HG03520 (cell line): Measurements from ENCODE around the gene MSH2.

Experiments used
- ATAC-seq: cut with Tn5 transposase; IDR thresholded peaks from one replicate; pipeline ENCODE4 v1.9.1; 2021; ENCODE audit warnings: mild to moderate bottlenecking, moderate library complexity; ENCODE audit not compliant: unreplicated experiment

The MSH2 gene

DNA sequence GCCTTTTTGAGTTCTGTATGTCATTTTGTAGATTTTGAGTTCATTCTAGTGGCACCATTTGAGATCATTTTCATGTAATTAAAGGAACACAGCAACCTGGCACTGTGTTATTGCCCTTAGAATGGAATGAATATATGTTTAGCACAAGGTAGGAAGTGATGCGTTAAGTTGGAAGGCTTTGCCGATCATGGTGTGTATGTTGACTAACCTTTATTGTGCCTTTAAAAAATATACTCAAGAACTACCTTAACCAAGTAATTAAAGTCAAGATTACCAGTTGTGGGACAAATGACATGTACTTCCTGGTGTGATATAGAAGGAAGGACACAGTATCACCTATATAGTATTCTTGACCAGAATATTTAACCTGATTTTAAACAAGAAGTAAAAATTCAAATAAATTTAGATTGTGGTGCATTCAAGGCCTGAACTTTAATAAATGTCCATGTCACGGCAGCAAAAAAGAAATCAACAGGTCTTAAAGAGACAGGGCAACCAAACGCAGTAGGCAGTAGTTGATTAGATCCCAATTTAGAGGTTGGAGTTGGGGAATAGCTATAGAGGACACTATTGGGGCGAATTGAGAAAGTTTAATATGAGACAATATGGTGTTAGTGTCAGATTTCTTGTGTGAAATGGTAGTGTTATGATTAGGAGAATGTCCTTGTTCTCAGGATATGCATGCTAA is 68.6 kb downstream of the MSH2 start:
- no peak for ATAC-seq

DNA sequence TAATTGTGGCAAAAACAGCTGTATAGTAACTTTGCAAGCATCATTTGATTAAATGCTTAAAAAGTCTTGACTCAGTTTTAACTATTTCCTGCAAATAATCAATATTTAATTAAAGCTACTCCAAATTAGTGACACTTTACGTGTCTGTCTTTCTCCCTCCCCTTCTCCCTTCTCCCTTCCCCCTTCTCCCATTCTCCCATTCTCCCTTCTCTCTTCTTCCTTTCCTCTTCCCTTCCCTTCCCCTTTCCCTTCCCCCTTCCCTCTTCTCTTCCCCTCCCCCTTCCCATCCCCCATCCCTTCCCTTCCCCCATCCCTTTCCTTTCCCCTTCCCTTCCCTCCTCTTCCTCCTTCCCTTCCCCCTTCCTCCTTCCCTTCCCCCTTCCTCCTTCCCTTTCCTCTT is 76.9 kb downstream of the MSH2 start:
- ATAC-seq: no peak

DNA sequence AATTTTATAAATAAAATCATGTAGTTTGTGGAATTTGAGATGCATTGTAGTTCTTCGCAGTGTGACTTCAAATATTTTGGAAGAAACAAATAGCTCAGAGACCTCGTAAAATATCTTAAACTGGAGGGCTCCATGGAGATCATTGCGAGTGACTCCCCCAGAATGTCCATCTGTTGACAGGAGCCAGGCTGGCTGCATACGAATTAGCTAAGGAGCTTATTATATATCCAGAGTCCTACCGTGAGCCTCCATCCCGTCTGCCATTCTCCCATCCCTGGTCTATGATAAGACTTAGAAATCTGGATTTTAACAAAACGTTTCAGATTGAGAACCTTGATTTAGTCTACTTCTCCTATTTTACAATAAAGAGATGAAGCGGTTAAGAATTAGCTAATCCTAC is 80.2 kb downstream of the MSH2 start:
- ATAC-seq: no peak

DNA sequence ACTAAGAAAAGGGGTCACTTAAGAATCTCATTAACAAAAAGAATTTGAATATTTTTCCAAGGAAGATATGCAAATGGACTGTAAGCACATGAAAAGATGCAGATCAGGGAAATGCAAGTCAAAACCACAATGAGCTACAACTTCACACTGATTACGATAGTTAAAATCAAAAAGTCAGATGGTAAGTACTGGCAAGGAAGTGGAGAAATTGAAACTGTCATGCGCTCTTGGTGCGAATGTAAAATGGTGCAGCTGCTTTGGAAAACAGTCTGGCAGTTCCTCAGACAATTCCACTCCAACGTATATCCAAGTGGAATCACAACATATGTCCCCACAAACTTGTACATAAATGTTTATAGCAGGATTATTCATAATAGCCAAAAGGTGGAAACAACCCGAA is 81.4 kb downstream of the MSH2 start:
- ATAC-seq: no peak

DNA sequence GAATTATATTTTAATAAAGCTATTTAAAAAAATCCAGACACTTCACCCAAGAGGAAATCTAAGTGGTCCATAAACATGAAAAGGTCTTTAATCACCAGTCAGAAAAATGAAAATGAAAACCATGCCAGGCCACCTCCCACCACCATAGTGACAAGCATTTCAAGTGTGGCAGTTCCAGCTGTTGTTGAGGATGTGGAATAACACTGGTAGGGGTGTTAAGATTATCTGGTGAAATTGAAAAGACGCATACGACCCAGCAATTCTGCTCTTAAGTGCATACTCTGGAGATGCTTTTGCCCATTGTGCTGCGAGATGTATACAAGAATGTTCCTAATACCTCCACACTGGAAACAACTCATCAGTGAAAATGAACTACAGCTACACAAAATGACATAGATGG is 82.2 kb downstream of the MSH2 start:
- ATAC-seq: no peak

DNA sequence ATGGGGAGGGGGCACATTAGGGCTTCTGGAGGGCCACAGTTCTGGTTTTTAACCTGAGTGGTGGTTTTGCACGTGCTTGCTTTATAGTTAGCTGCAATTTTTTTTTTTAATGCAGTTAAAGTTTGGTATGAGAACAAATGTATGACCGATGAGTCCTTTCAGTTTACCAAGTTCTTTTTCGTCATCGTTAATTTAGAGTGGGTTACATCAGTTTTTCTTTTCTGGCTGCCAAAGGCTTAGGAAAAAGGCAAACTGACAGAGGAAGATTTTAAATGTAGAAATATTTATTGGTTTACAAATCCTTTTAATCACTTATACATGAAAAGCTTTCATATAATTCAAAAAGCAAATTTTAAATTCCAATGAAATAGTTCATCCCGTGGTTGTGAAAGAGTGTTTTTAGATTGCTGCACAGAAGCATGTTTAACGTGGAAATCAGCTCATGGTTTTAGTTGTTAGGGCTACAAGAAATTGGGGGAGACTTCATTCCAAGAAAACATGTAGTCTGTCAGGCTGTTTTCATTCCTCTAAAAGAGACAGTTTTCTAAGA is 82.9 kb downstream of the MSH2 start:
- no peak for ATAC-seq

DNA sequence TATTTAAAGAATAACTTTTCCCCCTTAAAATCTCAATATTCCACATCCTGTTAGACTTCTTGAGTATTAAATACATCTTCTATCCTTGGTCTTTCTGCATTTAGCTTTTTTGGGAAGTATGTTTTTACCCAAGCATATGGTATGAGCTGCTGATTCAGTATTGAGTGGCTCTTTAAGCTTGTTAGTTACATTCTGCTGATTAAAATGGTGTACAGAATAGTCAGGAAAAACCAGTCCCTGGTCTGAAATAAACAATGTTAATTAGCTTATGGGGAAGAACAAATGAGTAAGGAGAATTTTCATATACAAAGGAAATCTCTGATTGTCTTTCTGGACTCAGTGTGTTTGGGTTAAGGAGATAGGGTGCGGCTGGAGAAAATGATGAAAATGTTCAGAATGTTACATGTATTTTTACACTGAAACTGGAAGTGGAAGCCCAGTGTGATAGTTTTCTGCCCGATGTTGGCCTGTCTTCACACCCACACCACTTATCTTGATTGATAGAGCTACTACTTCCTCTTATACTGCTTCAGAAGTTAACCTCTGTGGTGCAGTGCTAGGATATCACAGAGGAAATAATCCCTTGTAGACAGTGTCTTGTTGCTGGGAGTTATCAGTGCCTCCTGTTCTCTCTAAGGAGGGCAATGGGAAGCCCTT is 84.0 kb downstream of the MSH2 start:
- peak; percentile 87 for ATAC-seq

DNA sequence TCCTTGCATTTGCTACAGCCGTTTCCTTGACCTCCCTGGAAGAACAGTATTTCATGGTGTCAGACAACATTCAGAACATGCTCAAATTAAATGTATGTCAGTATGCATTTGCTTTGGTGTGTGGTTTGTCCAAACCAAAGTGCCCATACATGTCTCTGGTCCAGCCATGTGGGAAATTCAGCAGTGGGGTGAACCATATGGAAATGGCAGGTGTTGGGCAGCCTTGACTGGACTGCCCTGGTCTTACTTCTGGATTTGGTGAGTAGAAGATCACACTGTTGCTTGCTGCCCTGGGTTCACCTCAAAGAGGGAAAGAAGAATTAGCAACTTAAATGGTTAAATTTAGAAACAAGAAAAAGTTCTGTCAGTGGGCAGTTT is 84.5 kb downstream of the MSH2 start:
- ATAC-seq: no peak

DNA sequence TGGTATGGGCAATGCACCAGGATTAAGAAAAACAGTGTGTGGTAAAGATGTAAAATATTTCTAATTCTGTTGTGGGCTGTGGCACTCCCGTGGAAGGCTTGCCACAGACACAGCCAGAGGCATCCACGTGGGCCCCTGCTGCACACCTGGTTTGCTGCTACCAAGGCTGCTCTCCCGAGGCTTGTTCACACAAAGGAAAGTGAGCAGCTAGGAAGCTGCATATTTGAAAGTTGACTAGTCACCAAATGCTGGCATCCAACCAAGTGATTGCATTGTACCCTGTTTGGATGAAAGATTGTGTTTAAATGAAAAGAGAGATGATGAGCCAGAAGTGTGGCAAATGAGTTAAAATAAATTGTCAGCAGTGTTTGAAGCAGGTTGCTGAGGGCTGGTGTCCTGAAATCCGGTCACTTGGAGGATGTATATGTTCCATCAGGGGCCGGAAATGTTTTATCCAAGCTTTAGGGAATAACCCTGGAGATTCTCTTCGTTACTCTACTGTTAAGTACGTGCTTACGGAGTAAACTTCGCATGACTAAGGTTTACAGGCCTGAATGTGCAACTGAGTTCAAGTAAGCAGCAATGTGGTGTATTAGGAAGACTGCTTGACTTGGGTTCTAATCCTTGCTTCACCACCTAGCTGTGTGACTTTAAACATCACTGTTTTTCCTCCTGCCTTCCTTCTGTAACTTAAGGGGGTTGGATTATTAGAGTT is 86.1 kb downstream of the MSH2 start:
- no peak for ATAC-seq

DNA sequence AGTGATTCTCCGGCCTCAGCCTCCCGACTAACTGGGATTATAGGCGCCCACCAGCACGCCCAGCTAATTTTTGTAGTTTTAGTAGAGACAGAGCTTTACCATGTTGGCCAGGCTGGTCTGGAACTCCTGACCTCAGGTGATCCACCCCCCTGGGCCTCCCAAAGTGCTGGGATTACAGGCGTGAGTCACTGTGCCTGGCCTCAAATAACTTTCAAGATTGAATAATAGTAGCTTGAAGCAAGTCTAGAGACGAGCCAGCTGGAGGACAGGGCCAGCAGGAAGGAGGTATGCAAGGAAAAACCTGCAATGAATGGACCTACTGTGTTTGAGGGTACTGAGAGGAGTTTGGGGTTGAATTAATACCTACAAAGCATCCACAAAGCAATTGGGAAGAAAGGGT is 87.5 kb downstream of the MSH2 start:
- no peak for ATAC-seq

DNA sequence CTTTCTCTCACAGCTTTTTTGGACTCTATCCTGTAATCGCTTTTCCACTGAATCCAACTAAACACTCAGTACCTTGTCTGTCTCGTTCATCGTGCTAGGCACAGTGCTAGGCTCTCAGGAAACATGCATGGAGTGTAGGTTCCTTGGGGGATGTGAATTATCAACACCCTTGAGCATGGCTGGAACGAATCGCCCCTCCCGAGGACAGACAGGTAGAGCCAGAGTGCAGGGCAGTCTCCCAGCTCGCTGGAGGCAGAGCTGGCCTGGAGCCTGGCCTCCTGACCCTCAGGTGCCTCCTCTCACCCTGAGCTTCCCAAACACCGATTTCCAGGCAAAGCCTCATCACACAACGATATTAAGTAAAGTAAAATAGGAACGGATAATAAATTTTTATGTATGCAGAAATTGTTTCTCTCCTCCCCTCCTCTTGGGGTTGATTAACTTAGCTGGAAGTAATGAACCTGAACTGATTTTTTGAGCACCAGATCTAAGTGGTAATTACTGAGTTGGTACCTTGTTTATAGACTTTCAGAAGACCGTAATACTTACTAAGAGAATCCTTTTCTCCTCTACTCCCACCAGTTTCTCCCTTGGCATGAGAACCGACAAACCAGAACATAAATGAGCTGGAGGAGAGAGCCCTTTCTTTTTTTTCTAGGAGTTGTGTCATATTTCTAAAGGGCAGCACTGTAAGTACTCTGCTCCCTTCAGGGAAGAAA is 90.5 kb downstream of the MSH2 start:
- ATAC-seq: no peak

DNA sequence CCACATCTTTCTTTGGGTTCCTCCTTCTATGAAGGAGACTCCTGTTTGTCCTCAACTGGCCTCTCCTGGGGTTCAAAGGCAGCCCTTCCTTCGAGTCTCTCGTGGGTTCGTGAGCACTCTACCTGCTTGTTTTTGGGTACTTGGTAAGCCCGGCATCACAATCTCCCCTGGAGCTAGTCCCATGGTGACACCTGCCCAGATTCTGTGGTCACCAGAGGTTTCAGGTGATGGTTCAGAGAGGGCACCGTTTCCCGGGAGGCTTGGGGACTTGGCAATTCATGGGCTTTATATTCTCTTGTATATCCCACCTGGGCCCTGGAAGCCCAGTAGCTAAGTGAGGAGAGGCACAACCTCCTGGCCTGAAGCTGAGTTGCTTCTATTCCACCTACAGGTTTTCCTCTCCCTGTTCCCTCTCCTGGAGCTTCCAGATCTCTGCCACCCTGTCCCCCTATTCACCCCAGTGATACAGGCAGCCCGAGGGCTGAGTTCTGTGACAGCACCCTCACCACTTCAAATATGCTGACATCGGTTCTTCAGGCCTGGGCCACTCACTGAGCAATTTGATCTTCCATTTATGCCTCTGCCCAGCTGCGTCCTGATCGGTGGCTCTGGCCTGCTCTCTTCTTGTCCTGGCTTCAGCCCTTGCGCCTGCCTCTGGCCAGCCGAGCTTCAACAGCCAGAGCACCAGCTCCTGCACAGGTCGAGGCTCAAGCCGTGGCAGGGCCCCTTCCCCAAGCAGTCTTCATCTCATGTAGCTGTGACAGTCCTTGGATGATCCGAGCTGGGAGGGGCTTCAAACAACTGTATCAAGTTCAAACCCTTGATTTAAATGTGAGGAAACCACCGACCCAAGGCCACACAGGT is 91.5 kb downstream of the MSH2 start:
- ATAC-seq: no peak

DNA sequence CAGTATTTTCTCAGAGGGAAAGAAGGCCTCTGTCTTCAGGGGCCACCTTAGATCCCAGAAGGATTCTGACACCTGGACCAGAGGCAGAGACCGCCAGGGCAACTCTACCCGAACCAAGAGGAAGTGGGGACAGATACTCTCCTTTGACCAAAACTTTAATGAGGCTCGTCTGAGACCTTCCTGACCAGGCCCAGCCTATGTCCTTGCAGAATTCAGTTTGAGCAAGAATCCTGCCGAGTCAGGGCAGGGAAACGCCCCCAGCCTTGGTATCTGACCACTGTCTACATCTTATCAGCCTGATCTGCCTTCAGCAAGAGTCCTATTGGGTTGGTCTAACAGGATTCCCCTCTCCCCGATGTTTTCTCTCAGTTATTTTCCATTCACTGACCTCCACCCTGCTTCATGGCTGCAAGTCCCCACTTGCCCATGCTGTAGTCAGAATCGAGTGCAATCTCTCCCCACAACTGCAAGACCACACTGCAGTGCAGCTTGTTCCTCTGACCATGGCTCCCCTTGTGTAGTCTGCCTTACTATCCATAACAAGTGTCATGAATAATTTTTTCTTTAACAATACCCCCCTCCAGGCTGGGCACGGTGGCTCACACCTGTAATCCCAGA is 95.0 kb downstream of the MSH2 start:
- ATAC-seq: no peak

DNA sequence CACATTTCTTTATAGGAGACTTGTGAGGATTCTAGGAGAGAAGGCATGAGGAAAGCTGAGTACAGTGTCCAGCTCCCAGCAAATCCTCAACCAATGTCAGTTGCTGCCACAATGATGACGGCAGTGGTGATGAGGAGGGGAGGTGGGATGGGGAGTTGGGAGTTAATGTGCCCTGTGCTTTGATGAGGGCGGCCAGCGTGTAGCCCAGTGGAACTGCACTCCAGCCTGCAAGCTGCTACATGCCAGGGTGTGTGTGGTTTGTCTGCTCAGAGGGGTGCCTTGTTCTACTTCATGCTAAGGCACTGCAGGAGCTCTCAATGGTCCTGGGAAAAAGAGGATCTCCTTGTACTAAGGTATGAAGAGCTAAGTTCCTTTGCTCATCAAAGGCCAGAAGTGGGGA is 96.1 kb downstream of the MSH2 start:
- no peak for ATAC-seq

DNA sequence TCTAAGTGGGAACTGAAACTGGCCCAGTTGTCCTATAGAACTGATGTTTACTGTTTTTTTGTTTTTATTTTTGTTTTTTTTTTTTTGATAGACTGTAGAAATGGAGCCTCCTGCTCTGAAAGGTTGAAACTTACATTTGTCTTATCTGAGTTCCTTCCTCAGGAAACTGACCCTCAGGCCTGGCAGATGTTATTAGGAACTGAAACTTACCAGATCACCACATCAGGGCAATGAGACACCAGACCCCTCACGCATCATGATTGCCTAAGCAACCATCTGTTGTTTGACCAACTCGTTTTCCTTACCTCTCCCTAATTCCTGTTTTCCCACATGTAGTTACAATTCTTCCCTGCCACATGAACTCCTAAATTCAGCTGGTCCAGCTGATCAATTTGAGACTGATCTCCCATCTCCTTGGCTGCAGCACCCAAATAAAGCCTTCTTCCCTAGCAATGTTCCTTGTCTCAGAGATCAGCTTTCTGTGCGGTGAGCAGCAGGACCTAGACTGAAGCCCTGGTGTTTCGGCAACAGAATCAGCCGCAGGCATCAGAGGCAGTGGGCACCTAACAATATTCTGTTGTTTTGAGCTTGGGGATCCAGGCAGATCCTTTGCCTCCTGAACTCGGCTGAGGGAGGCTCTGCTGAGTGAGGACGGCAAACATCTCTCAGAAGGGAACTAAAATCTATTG is 96.8 kb downstream of the MSH2 start:
- no peak for ATAC-seq

DNA sequence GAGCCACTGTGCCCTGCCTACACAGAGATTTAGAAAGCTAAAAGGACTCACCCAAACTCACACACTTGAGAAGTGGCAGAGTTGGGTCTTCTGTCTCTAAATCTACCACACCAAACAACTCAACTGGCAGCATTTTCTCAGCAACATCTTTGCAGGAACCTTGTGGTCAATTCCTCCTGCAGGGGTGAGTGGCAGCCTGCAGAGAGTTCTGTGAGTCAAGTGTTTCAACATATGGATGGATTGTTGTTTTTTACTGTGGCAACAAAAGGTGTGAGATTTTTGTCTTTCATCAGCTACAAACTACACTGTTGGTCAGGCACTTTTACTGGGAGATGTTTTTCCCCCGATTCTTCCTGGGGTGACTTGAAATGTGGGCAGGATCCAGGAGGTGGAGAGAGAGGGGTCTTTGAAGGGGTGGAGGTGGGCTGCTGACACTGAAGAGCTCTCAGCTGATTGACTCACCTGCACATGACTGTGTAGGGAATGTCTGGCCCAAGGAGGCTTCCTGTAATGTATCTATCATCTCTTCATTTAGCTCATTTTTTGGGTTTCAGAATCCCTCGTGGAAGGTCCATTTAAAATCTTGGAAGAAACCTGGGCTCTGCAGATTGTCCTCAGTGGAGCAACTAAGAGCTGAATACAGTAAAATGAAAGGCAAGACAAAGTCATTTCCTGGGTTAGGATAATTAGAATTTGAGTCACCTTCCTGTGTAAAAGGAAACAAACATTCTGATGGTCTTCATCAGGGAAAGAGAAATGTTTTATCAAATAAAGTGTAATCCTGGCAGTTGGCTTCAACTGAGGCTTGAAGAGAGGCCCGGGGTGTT is 98.6 kb downstream of the MSH2 start:
- ATAC-seq: no peak

DNA sequence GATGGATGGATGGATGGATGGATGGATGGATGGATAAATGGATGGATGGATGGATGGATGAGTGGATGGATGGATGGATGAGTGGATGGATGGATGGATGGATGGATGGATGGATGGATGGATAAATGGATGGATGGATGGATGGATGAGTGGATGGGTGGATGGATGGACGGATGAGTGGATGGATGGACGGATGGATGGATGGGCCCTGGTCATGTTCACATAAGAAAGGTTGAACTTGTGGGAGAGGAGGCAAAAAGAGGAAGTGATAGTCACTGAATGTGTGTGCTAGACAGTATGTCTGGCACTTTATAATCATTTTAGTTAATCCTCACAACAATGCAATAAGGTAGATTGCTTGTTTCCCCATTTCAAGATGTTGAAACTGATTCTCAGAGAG is 99.5 kb downstream of the MSH2 start:
- peak; percentile 72 for ATAC-seq

DNA sequence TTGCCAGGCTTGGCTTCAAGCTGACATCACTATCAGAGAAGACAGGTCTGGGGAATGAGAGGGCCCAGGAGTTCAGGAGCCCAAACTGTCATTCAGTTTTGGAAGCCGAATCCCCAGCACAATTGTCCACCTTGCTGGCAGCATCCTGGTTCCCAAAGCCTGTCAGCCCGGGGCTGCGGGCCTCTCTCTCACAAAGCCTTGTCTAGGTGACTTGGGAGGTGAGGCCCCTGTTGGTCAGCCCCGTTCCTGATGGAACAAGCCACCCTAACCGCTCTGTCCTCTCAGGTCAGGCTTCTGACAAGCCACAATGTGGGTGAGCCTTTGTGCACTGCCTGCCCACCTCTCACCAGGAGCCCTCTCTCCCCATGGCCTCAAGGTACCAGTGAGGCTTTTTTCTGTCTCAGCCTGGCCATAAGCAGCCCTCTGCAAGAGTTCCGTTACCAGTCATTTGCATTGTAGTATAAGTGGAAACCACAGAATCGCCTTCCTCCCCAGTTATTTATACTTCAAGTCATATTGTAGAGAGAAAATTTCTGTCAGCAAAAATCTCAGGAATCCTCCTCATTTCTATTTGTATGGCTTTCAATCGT is 100.6 kb downstream of the MSH2 start:
- ATAC-seq: peak; percentile 54
